Loucy (cell line): ENCODE results near the gene VPS54.

Source experiments
- EZH2phosphoT487 ChIP-seq: fragments of 200-600 bp; IDR thresholded peaks from 2 replicates; pipeline ENCODE4 v1.6.1; 2018; ENCODE audit warnings: antibody characterized with exemption, mild to moderate bottlenecking, moderate library complexity, borderline replicate concordance
- TF ChIP-seq, protein P1 (sequence below): fragments of 200-600 bp; sonication (generic); conservative IDR thresholded peaks from 2 replicates; pipeline ENCODE4 v1.5.1; 2014; ENCODE audit warnings: mild to moderate bottlenecking, antibody characterized with exemption, low read length

DNA sequence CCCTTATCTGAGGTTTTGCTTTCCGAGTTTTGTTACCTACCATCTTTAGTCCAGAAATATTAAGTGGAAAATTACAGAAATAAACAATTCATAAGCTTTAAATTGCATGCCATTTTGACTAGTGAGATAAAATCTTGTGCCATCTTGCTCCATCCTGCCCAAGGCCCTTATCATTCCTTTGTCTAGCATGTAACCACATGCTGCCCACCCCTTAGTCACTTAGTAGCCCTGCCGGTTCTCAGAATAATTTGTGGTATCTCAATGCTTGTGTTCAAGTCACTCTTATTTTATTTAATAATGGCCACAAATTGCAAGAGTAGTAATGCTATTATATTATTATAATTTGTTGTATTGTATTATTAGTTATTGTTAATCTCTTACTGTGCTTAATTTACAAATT lies 36.8 kb upstream of the VPS54 start:
- TF ChIP-seq EZH2phosphoT487 = no peak
- TF ChIP-seq, protein P1, sequence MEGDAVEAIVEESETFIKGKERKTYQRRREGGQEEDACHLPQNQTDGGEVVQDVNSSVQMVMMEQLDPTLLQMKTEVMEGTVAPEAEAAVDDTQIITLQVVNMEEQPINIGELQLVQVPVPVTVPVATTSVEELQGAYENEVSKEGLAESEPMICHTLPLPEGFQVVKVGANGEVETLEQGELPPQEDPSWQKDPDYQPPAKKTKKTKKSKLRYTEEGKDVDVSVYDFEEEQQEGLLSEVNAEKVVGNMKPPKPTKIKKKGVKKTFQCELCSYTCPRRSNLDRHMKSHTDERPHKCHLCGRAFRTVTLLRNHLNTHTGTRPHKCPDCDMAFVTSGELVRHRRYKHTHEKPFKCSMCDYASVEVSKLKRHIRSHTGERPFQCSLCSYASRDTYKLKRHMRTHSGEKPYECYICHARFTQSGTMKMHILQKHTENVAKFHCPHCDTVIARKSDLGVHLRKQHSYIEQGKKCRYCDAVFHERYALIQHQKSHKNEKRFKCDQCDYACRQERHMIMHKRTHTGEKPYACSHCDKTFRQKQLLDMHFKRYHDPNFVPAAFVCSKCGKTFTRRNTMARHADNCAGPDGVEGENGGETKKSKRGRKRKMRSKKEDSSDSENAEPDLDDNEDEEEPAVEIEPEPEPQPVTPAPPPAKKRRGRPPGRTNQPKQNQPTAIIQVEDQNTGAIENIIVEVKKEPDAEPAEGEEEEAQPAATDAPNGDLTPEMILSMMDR = no peak
